Effector memory CD8-positive, alpha-beta T cell (primary cell): ENCODE measurements around the gene AHR.

Experiments used
- ATAC-seq: fragments of 150-1000 bp; cut with Tn5 transposase; replicated peaks from 2 replicates; pipeline ENCODE4 v1.10.0; 2021; ENCODE audit warnings: mild to moderate bottlenecking, moderate library complexity
- DNase-seq, 3 experiments: peaks; one replicate each; pipeline ENCODE4 v3.0.0; 2021
- H3K27ac Mint-ChIP-seq, 2 donors: one replicate each; pipeline ENCODE4 v1.8.0; 2022; ENCODE audit warnings: mild to moderate bottlenecking in 2 of 2, mixed read lengths in 2 of 2, moderate library complexity in 2 of 2
- H3K27me3 Mint-ChIP-seq, 2 donors: one replicate each; pipeline ENCODE4 v1.8.0; 2022; ENCODE audit warnings: mixed read lengths in 2 of 2
- H3K36me3 Mint-ChIP-seq: one replicate; pipeline ENCODE4 v1.8.0; 2022; ENCODE audit warnings: mild to moderate bottlenecking, moderate library complexity, mixed read lengths; ENCODE audit not compliant: insufficient read depth
- H3K4me1 Mint-ChIP-seq, 2 donors: one replicate each; pipeline ENCODE4 v1.8.0; 2022; ENCODE audit warnings: low read depth in 2 of 2, mixed read lengths in 2 of 2
- H3K4me3 Mint-ChIP-seq, 2 donors: one replicate each; pipeline ENCODE4 v1.8.0; 2022; ENCODE audit warnings: mild to moderate bottlenecking in 2 of 2, mixed read lengths in 2 of 2, moderate library complexity in 2 of 2
- H3K9me3 Mint-ChIP-seq, 2 donors: one replicate each; pipeline ENCODE4 v1.8.0; 2022; ENCODE audit warnings: mixed read lengths in 2 of 2
- total RNA-seq, 9 experiments: gene quantifications; one replicate each; lab custom pipeline; 2026; lab: John Stamatoyannopoulos, UW

AHR gene
- 38.9 to 250 (median 106) reads per million in 9 experiments for total RNA-seq

DNA sequence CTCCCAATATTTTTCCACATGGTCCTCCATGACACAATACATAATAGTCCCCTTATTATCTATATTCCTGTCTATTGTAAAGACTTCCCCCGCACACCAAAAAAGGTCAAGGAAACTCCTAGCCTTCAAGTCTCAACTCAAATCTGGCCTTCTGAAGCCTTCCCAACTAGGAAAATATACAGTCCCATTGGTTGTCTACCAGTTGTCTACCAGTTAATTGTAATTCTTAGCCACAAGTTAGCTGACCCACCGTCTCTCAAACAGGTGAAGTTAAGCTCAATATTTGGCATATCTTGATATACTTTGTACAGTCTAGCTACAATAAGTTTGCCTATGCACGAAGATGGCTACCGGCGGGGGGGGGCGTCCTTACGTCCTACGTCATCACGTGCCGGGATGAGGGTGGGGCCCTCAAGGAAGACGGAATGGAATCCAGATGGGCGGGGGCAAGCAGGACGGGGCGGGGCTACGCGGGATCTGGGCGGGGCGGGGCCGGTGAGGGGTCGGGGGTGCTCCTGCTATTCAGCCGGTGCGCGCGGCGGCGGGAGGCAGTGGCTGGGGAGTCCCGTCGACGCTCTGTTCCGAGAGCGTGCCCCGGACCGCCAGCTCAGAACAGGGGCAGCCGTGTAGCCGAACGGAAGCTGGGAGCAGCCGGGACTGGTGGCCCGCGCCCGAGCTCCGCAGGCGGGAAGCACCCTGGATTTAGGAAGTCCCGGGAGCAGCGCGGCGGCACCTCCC, at the start of gene AHR:
AHR (plus strand) TSS at position 551 of the 738 bp plus-strand sequence. CDS start 613 bp downstream, outside the sequence.
- Mint-ChIP-seq H3K9me3 (peaks cover 2 to 13% of the 10 kb centered on the region in 2 donors), H3K36me3 (peaks cover 17% of the 10 kb centered on the region), H3K4me3 (peak within 1 kb of the TSS; percentile 94 to 98), H3K4me1 (peaks cover 20 to 27% of the 10 kb centered on the region in 2 donors), H3K27me3 (no peaks in the 10 kb centered on the region), H3K27ac (peak within 1 kb of the TSS; percentile 92 to 94)
- peak; percentile 75 for ATAC-seq
- peak; percentile 79 to 86 (median 84) for DNase-seq

DNA sequence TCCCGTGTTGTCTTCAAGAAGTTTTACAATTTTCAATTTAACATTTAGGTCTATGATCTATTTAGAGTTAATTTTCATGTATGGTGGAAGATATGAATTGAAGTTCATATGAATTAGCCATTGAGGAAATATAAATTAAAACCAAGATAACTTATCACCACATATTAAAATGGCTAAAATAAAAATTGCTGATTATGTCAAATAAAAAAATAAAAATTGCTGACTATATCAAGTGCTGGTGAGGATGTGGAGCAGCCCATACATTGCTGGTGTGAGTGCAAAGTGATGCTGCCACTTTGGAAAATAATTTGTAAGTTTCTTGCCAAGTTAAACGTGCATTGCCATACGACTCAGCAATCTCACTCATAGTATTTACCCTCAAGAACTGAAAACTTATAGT, 44.6 kb upstream of the AHR start:
- H3K27ac Mint-ChIP-seq = no peak overlapping the region
- H3K9me3 Mint-ChIP-seq = no peaks in the 10 kb centered on the region
- H3K36me3 Mint-ChIP-seq = no peaks in the 10 kb centered on the region
- no peaks in the 10 kb centered on the region for H3K27me3 Mint-ChIP-seq
- DNase-seq (no peak), ATAC-seq (no peak)
- no peak overlapping the region for H3K4me3 Mint-ChIP-seq
- no peaks in the 10 kb centered on the region for H3K4me1 Mint-ChIP-seq

DNA sequence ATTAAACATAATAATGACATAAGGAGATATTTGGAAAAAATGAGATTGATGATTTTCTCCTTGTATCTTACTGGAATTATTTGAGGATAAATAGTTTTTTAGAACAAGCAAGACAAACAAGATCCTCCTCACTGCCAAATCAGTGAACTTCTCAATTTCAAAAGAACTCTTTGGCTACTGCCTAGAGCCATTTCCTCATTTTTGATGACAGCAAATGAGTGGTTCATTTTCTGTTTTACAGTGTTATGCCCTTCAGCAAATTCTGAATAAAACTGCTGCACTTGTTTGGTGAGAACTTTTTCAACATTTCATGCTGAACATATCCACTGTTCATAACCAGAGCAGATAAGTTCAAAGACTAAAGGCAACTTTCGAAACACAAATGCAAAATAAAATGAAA, 42.5 kb upstream of the AHR start:
- Mint-ChIP-seq H3K36me3 (no peaks in the 10 kb centered on the region), H3K27ac (no peak overlapping the region), H3K4me1 (no peaks in the 10 kb centered on the region), H3K4me3 (no peak overlapping the region), H3K27me3 (no peaks in the 10 kb centered on the region), H3K9me3 (no peaks in the 10 kb centered on the region)
- ATAC-seq (no peak), DNase-seq (no peak)

DNA sequence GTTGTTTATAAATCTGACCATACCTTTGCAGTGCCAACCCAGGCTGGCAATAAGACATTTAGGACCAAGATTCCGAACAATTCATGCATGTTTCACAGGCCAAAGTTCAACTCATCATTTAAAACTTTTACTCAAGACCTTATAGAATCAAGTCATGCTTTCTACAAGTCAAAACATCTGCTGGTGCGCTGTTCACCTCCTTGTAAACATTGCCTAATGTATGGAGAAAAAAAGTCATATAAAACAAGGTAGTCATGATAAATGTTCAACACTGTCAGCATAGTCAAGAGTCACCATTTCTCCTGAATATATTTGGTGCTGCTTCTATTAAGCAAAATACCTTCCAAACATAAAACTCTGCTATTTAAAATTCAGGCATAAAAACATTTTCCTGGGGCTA, 42.1 kb upstream of the AHR start:
- no peak overlapping the region for H3K4me3 Mint-ChIP-seq
- no peaks in the 10 kb centered on the region for H3K9me3 Mint-ChIP-seq
- no peak overlapping the region for H3K27ac Mint-ChIP-seq
- H3K27me3 Mint-ChIP-seq = no peaks in the 10 kb centered on the region
- peaks cover under 1 to 3% of the 10 kb centered on the region in 2 donors for H3K4me1 Mint-ChIP-seq
- no peaks in the 10 kb centered on the region for H3K36me3 Mint-ChIP-seq
- DNase-seq (no peak), ATAC-seq (no peak)

DNA sequence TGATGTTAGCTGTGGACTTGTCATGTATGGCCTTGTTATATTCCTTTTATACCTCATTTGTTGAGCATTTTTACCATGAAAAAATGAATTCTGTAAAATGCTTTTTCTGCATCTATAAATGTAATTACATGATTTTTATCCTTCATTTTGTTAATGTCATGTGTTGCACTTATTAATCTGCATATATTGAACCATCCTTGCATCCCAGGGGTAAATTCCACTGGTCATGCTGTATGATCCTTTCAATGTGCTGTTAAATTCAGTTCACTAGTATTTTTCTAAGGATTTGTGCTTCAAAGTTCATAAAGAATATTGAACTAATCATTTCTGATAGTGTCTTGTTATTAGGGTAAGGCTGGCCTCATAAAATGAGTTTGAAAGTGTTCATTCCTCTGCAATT, 31.9 kb upstream of the AHR start:
- Mint-ChIP-seq H3K27me3 (no peaks in the 10 kb centered on the region), H3K36me3 (no peaks in the 10 kb centered on the region), H3K9me3 (peaks cover 1 to 7% of the 10 kb centered on the region in 2 donors), H3K4me3 (no peak overlapping the region), H3K4me1 (peaks cover under 1 to 1% of the 10 kb centered on the region in 2 donors), H3K27ac (no peak overlapping the region)
- ATAC-seq = no peak
- DNase-seq = no peak

DNA sequence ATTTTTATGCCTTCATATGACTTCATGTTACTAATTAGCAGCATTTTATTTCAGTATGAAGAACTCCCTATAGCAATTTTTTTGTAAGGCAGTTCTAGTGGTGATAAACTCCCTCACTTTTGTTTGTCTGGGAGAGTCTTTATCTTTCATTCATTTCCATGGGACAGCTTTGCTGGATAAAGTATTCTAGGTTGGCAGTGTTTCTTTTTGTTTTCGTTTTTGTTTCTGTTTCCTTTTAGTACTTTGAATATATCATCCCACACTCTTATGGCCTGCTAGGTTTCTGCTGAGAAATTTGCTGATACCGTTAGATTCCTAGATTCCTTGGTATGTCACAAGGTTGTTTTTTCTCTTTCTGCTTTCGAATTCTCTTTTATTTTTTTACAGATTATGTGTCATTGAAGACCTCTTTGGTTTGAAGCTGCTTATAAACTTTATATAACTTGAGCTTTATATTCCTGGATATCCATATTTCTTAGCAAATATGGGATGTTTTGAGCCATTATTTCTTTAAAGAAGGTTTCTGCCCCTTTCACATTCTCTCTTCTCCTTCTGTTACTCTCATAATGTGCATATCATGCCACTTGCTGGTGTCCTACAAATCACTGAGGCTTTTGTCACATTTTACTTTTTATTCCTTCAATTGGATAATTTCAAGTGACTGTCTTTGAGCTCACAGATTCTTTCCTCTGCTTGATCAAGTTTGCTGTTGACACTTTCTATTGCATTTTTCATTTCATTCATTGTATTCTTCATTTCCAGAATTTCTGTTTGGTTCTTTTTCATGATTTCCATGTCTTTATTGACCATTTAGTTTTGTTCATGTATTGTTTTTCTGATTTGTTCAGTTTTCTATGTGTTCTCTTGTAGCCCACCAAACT, 28.9 kb upstream of the AHR start:
- Mint-ChIP-seq H3K27ac (no peak overlapping the region), H3K9me3 (peaks cover 1 to 7% of the 10 kb centered on the region in 2 donors), H3K27me3 (no peaks in the 10 kb centered on the region), H3K4me3 (no peak overlapping the region), H3K4me1 (peaks cover under 1 to 2% of the 10 kb centered on the region in 2 donors), H3K36me3 (no peaks in the 10 kb centered on the region)
- no peak for DNase-seq
- ATAC-seq = no peak

DNA sequence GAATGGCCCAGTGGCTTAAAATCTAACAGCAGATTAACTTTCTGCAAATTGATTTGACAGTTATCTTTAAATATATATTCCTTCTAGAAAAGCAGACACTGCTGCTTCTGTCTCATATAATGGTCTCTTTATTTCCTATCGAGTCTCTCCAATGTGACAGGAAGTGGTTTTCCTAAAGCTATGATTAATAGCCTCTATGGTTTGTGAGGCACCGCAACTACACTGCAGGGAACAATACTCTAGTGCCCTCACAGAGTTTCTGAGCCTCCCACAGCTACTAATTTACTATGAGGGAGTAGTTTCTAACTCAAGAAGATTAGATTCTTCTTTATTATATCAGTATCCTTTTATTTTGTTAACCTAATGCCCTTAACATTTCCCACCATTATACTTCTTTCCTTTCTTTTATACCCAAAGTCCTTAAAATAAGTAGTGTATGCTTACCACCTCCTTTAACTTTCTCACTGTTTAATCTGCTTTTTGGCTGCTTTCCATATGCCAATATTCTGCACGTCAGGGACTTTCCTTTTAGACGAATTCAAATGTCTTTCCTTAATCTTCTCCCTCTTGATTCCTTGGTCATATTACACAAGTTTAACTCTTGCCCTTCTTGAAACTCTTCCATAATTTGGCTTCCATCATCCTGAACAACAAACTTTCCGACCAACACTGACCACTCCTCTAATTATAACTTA, 23.8 kb upstream of the AHR start:
- H3K27ac Mint-ChIP-seq = no peak overlapping the region
- no peak for DNase-seq
- H3K4me3 Mint-ChIP-seq = no peak overlapping the region

DNA sequence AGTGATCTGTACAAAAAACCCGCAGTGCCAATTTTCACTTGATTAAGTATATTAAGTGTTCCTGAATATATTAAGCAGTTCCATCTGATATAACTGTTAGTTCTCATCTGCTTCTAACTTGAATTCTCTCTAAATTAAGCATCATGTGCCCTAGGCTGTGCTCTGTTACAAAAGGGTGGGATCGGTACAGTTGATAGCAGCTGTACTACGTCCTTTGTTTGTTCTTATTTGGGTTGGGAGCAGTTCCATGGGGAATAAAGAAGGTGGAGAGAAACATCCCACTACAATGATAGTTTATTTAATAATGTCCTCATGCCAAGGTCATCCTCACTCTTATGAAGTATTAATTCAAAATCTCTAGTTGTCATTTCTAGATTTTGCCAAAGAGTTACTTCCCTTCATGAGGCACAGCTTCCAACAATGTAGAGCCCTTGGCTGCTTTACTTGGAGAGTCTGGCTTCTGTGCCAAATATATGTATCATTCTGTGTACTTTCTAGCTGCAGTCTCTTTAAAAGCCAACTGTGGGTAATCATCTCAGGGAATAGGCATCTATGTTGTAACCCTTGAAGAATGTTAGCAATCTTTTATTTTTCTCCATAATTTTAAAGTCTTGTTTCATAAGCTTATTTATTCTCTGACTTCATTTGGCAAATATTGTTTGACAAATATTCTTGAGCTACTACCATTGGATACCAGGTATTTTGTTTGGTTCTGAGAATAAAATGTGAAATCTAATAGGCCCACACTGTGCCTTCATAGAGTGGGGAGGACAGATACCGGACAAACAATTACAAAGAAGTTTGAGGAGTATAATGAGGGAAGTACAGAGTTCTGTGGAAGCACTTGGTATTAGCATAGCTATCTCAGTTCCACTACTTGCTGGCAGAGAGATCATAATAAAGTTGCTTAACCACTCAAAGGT, 22.4 kb upstream of the AHR start:
- ATAC-seq = no peak
- H3K27ac Mint-ChIP-seq = no peak overlapping the region
- H3K4me3 Mint-ChIP-seq = no peak overlapping the region
- H3K27me3 Mint-ChIP-seq = peaks cover 0 to 8% of the 10 kb centered on the region in 2 donors
- H3K9me3 Mint-ChIP-seq = no peaks in the 10 kb centered on the region
- H3K36me3 Mint-ChIP-seq = no peaks in the 10 kb centered on the region
- H3K4me1 Mint-ChIP-seq = peaks cover 7 to 12% of the 10 kb centered on the region in 2 donors
- no peak for DNase-seq

More for the DNA sequence above, 23.8 kb upstream of the AHR start:
- Mint-ChIP-seq H3K27me3 (no peaks in the 10 kb centered on the region), H3K36me3 (no peaks in the 10 kb centered on the region), H3K4me1 (peaks cover 7 to 12% of the 10 kb centered on the region in 2 donors), H3K9me3 (peaks cover 0 to 4% of the 10 kb centered on the region in 2 donors)
- peak; percentile 45 for ATAC-seq

DNA sequence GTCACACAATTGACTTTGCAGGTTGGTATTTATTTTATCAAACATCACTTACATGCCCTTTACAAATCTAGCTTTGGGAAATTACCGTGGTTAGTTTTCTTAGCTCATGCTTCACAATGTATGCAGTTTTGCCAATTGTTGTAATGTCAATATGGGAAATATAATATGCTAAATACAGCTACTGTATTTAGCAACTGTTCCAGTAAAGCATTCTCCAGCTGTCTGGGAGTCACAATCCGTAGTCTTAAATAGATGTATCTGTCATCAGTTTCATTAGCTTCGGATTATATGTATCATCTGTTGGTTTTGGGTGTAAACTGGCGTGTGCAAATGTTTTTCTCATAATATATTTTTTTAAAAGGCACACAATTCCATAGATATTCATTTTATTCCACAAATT, 19.4 kb upstream of the AHR start:
- ATAC-seq = no peak
- Mint-ChIP-seq H3K36me3 (no peaks in the 10 kb centered on the region), H3K27ac (no peak overlapping the region), H3K27me3 (peaks cover 0 to 11% of the 10 kb centered on the region in 2 donors), H3K4me3 (no peak overlapping the region), H3K9me3 (no peaks in the 10 kb centered on the region), H3K4me1 (peaks cover 6 to 12% of the 10 kb centered on the region in 2 donors)
- no peak for DNase-seq

DNA sequence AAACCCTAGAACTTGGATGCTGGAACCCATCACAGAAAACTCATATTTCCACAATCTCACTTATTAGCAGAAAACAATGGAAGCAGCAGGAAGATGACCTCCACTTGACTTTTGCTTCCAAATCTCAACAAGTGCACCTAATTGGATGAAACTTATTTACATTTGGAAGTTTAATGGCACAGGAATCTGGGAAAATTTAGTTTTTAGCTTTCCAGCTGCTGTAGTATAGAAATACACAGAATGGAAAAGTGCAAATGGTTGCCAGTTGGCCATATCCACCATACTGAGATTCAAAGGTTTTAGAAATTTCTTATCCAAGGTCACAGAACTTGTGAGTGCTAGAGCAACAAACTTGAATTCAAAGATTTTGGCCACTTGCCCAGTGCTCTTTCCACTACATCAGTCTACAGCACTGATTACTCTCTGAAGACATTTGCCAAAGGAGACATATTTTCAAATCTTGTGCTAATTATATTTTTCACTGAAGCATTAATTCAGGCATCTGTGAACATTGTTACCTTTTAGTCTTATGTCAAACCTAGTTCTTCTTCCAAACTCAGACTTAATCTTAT, 9.3 kb upstream of the AHR start:
- ATAC-seq = no peak
- no peak for DNase-seq
- H3K27me3 Mint-ChIP-seq = no peaks in the 10 kb centered on the region
- no peaks in the 10 kb centered on the region for H3K9me3 Mint-ChIP-seq
- peaks cover 0 to 5% of the 10 kb centered on the region in 2 donors for H3K4me1 Mint-ChIP-seq
- no peaks in the 10 kb centered on the region for H3K36me3 Mint-ChIP-seq
- no peak overlapping the region for H3K4me3 Mint-ChIP-seq
- no peak overlapping the region for H3K27ac Mint-ChIP-seq

DNA sequence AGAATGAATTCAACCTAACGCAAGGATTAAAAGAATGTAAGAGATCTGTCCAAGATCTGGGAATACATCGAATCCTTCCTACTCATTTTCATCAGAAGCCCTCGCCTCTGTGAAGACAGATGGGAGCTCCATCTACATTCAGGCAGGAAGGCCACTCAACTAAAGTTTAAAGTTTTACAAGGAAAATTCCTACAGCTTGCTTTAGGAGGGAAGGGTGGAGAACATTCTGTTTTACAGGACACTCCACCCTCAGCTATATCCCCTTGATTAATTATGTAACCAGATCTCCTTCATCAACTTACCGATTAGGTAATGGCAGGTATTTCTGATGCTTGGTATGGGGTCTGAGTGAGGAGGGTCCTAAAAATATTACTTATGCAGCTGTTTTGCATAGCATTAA, 5.6 kb upstream of the AHR start:
- H3K4me3 Mint-ChIP-seq = no peak overlapping the region
- no peaks in the 10 kb centered on the region for H3K27me3 Mint-ChIP-seq
- H3K4me1 Mint-ChIP-seq = peaks cover 6 to 15% of the 10 kb centered on the region in 2 donors
- DNase-seq = no peak
- ATAC-seq = no peak
- peaks cover 2 to 7% of the 10 kb centered on the region in 2 donors for H3K9me3 Mint-ChIP-seq
- H3K27ac Mint-ChIP-seq = no peak overlapping the region
- H3K36me3 Mint-ChIP-seq = no peaks in the 10 kb centered on the region

DNA sequence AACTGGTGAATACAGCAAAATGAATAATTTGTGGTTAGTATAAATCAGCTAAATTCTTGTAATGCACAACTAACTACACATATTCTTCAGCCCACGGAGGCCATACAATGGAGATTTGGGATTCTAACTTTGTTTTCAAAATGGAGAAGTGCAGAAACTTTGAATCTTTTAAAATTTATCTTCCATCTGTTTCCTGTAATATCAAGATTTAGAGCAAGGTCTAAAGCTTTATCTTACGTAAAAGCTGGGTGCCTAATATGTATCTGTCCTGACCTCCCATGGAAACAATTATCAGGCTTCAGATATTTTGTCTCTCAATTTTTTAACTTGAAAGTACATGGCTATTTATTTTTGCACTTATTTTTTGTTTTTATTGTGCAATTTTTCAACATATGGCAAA, 5.0 kb upstream of the AHR start:
- peaks cover 2 to 13% of the 10 kb centered on the region in 2 donors for H3K9me3 Mint-ChIP-seq
- DNase-seq (no peak), ATAC-seq (no peak)
- H3K27ac Mint-ChIP-seq = no peak overlapping the region
- H3K4me3 Mint-ChIP-seq = no peak overlapping the region
- H3K36me3 Mint-ChIP-seq = peaks cover 4% of the 10 kb centered on the region
- no peaks in the 10 kb centered on the region for H3K27me3 Mint-ChIP-seq
- peaks cover 11 to 20% of the 10 kb centered on the region in 2 donors for H3K4me1 Mint-ChIP-seq
